ENCODE data around the gene UPK3A.

DNA sequence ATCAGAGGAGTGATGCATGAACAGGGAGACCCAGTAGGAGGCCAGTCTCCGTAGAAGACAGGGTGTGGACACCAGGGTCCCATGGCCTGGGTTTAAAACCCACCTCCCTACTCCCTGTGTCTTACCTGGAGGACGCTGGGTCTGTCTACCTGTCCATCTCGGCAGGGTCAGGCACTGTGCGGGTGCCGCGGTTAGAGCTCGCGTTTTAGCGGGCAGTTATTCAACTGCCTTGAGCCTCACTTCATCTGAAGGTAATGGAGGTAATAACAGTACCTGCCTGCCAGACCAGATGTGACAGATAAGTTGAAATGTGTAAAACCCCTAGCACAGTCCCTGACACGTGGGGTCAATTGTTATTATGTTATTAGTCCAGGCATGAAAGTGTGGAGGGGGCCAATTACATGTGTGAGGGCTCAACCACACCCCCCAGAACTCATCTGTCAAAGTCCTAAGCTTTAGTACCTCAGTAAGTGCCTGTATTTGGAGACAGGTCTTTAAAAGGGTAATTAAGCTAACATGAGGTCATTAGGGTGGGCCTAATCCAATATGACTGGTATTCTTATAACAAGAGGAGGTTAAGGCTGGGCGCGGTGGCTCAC lies 8.1 kb upstream of the UPK3A start:
- TF ChIP-seq, protein P1, sequence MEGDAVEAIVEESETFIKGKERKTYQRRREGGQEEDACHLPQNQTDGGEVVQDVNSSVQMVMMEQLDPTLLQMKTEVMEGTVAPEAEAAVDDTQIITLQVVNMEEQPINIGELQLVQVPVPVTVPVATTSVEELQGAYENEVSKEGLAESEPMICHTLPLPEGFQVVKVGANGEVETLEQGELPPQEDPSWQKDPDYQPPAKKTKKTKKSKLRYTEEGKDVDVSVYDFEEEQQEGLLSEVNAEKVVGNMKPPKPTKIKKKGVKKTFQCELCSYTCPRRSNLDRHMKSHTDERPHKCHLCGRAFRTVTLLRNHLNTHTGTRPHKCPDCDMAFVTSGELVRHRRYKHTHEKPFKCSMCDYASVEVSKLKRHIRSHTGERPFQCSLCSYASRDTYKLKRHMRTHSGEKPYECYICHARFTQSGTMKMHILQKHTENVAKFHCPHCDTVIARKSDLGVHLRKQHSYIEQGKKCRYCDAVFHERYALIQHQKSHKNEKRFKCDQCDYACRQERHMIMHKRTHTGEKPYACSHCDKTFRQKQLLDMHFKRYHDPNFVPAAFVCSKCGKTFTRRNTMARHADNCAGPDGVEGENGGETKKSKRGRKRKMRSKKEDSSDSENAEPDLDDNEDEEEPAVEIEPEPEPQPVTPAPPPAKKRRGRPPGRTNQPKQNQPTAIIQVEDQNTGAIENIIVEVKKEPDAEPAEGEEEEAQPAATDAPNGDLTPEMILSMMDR (IDR thresholded peaks at IDR 0.05): no peak
- no peak for TF ChIP-seq POLR2A (IDR thresholded peaks at IDR 0.05)
